Loucy (cell line): ENCODE data around the gene CDC42BPB.

Experiments
- EZH2phosphoT487 ChIP-seq: fragments of 200-600 bp; IDR thresholded peaks from 2 replicates; pipeline ENCODE4 v1.6.1; 2018; ENCODE audit warnings: antibody characterized with exemption, mild to moderate bottlenecking, moderate library complexity, borderline replicate concordance
- TF ChIP-seq, protein P1 (sequence below): fragments of 200-600 bp; sonication (generic); conservative IDR thresholded peaks from 2 replicates; pipeline ENCODE4 v1.5.1; 2014; ENCODE audit warnings: mild to moderate bottlenecking, antibody characterized with exemption, low read length

DNA sequence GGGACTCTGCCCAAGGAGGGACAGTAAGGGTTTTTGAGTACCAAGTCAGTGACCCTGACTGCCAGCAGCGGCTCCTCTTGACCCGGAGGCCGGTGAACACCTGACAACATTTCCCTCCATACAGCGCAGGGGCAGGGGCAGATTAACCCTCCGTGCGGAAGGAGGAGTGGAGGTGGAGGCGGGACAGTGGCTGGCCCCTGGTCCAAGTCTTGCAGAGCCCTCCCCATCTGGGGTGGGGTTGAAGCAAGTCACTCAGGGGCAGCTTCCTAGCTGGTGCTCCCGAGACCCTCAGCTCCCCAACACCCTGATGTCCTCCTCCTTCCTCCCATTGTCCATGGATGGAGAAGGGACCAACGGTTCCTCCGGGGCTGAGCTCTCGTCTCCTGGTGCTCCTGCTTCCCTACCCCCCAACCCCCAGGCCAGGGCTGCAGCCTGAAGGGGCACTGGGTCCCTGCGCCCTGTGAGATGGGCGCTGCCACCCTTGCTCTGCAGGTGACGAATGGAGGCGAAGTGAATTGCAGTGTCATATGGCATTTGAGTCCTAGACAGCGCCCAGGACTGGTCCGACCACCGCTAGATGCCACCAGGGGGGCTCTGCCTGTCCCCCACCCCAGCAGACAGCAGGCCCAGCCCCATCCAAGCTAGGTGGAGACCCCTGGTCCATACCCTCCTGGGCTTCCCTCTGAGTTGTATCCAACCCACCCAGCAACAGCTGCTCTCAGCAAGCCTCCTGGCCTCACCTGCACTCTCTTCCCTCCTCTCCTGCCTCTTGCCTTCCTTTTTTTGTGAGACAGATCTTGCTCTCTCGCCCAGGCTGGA lies 141.8 kb downstream of the CDC42BPB start:
- TF ChIP-seq, protein P1, sequence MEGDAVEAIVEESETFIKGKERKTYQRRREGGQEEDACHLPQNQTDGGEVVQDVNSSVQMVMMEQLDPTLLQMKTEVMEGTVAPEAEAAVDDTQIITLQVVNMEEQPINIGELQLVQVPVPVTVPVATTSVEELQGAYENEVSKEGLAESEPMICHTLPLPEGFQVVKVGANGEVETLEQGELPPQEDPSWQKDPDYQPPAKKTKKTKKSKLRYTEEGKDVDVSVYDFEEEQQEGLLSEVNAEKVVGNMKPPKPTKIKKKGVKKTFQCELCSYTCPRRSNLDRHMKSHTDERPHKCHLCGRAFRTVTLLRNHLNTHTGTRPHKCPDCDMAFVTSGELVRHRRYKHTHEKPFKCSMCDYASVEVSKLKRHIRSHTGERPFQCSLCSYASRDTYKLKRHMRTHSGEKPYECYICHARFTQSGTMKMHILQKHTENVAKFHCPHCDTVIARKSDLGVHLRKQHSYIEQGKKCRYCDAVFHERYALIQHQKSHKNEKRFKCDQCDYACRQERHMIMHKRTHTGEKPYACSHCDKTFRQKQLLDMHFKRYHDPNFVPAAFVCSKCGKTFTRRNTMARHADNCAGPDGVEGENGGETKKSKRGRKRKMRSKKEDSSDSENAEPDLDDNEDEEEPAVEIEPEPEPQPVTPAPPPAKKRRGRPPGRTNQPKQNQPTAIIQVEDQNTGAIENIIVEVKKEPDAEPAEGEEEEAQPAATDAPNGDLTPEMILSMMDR = no peak
- TF ChIP-seq EZH2phosphoT487 = no peak
